Measurements from ENCODE around the gene PAIP1. TPM values are rescaled to one million over a fixed set of nuclear protein-coding genes. Genes with fewer than 3 reads are reported as not detected.

Gene PAIP1
- total RNA-seq, 1 donor from 2014 or later: 105 TPM

- no peak for TF ChIP-seq CTCF (IDR thresholded peaks at IDR 0.05)
- DNase-seq (ENCODE audit: low spot score): no peak
- Mint-ChIP-seq H3K36me3 (ENCODE audit: low read depth) (peaks cover 2% of the 10 kb centered on the region), H3K27me3 (ENCODE audit: low read depth) (no peaks in the 10 kb centered on the region), H3K9me3 (ENCODE audit: low read depth) (no peaks in the 10 kb centered on the region), H3K4me3 (ENCODE audit: unreplicated experiment) (no peak overlapping the region), H3K4me1 (ENCODE audit: low read depth) (peaks cover 9% of the 10 kb centered on the region), H3K27ac (ENCODE audit: unreplicated experiment) (no peak overlapping the region)
Observed at GRCh38 chr5:43589310-43589709, 32.4 kb upstream of the PAIP1 start.

- peaks cover 2% of the 10 kb centered on the region for H3K36me3 Mint-ChIP-seq (ENCODE audit: low read depth)
- H3K9me3 Mint-ChIP-seq (ENCODE audit: low read depth): no peaks in the 10 kb centered on the region
- peaks cover 9% of the 10 kb centered on the region for H3K4me1 Mint-ChIP-seq (ENCODE audit: low read depth)
- DNase-seq (ENCODE audit: low spot score): no peak
- no peak overlapping the region for H3K27ac Mint-ChIP-seq (ENCODE audit: unreplicated experiment)
- H3K27me3 Mint-ChIP-seq (ENCODE audit: low read depth): no peaks in the 10 kb centered on the region
- H3K4me3 Mint-ChIP-seq (ENCODE audit: unreplicated experiment): no peak overlapping the region
- TF ChIP-seq CTCF (IDR thresholded peaks at IDR 0.05): no peak
Observed at GRCh38 chr5:43588842-43589241, 32.0 kb upstream of the PAIP1 start.

GRCh38 chr5:43584166-43584699 is 27.4 kb upstream of the PAIP1 start:
- no peak overlapping the region for H3K4me3 Mint-ChIP-seq (ENCODE audit: unreplicated experiment)
- H3K9me3 Mint-ChIP-seq (ENCODE audit: low read depth): no peaks in the 10 kb centered on the region
- no peak for DNase-seq (ENCODE audit: low spot score)
- no peaks in the 10 kb centered on the region for H3K27me3 Mint-ChIP-seq (ENCODE audit: low read depth)
- no peak overlapping the region for H3K27ac Mint-ChIP-seq (ENCODE audit: unreplicated experiment)
- TF ChIP-seq CTCF (IDR thresholded peaks at IDR 0.05): no peak
- peaks cover 7% of the 10 kb centered on the region for H3K36me3 Mint-ChIP-seq (ENCODE audit: low read depth)
- no peaks in the 10 kb centered on the region for H3K4me1 Mint-ChIP-seq (ENCODE audit: low read depth)

- H3K9me3 Mint-ChIP-seq (ENCODE audit: low read depth): no peaks in the 10 kb centered on the region
- no peak overlapping the region for H3K27ac Mint-ChIP-seq (ENCODE audit: unreplicated experiment)
- H3K4me3 Mint-ChIP-seq (ENCODE audit: unreplicated experiment): no peak overlapping the region
- peaks cover 7% of the 10 kb centered on the region for H3K36me3 Mint-ChIP-seq (ENCODE audit: low read depth)
- H3K27me3 Mint-ChIP-seq (ENCODE audit: low read depth): no peaks in the 10 kb centered on the region
- no peaks in the 10 kb centered on the region for H3K4me1 Mint-ChIP-seq (ENCODE audit: low read depth)
- no peak for DNase-seq (ENCODE audit: low spot score)
- TF ChIP-seq CTCF (IDR thresholded peaks at IDR 0.05): no peak
Observed at GRCh38 chr5:43583724-43584123, 26.8 kb upstream of the PAIP1 start.

- H3K9me3 Mint-ChIP-seq (ENCODE audit: low read depth): no peaks in the 10 kb centered on the region
- TF ChIP-seq CTCF (IDR thresholded peaks at IDR 0.05): no peak
- H3K4me1 Mint-ChIP-seq (ENCODE audit: low read depth): no peaks in the 10 kb centered on the region
- no peaks in the 10 kb centered on the region for H3K27me3 Mint-ChIP-seq (ENCODE audit: low read depth)
- no peak overlapping the region for H3K27ac Mint-ChIP-seq (ENCODE audit: unreplicated experiment)
- DNase-seq (ENCODE audit: low spot score): no peak
- peaks cover 7% of the 10 kb centered on the region for H3K36me3 Mint-ChIP-seq (ENCODE audit: low read depth)
- no peak overlapping the region for H3K4me3 Mint-ChIP-seq (ENCODE audit: unreplicated experiment)
Observed at GRCh38 chr5:43582082-43583005, 25.5 kb upstream of the PAIP1 start.
